IMR-90 (cell line): ENCODE measurements around the gene GPC6.

Experiments used
- BHLHE40 ChIP-seq: fragments of 150-350 bp; IDR thresholded peaks from 2 replicates; pipeline ENCODE4 v1.6.1; 2016; ENCODE audit warnings: mild to moderate bottlenecking, low read depth, low read length
- CEBPB ChIP-seq: IDR thresholded peaks from 2 replicates; pipeline ENCODE4 v1.6.1; 2012; ENCODE audit warnings: low read depth, low read length, improper control_type of control experiment
- CHD1 ChIP-seq: IDR thresholded peaks from 2 replicates; pipeline ENCODE4 v1.6.1; 2012; ENCODE audit warnings: low read depth, low read length, improper control_type of control experiment
- FOS ChIP-seq: fragments of 150-350 bp; IDR thresholded peaks from 2 replicates; pipeline ENCODE4 v1.6.1; 2016; ENCODE audit warnings: low read depth, low read length
- MAFK ChIP-seq: IDR thresholded peaks from 2 replicates; pipeline ENCODE4 v1.6.1; 2012; ENCODE audit warnings: low read depth, low read length, improper control_type of control experiment
- MAZ ChIP-seq: IDR thresholded peaks from 2 replicates; pipeline ENCODE4 v1.6.1; 2012; ENCODE audit warnings: low read depth, mild to moderate bottlenecking, low read length, improper control_type of control experiment, moderate library complexity, borderline replicate concordance
- MXI1 ChIP-seq: IDR thresholded peaks from 2 replicates; pipeline ENCODE4 v1.6.1; 2012; ENCODE audit warnings: low read depth, mild to moderate bottlenecking, low read length, moderate library complexity, borderline replicate concordance
- NFE2L2 ChIP-seq: fragments of 150-350 bp; IDR thresholded peaks from 2 replicates; pipeline ENCODE4 v1.6.1; 2016; ENCODE audit warnings: low read depth, mild to moderate bottlenecking, low read length
- POLR2A ChIP-seq: IDR thresholded peaks from 2 replicates; pipeline ENCODE4 v1.6.1; 2012; ENCODE audit warnings: mild to moderate bottlenecking, low read depth, low read length
- RAD21 ChIP-seq: IDR thresholded peaks from 2 replicates; pipeline ENCODE4 v1.6.1; 2012; ENCODE audit warnings: low read length, improper control_type of control experiment
- RCOR1 ChIP-seq: IDR thresholded peaks from 2 replicates; pipeline ENCODE4 v1.6.1; 2012; ENCODE audit warnings: mild to moderate bottlenecking, low read length, improper control_type of control experiment; ENCODE audit not compliant: insufficient replicate concordance
- RFX5 ChIP-seq: IDR thresholded peaks from 2 replicates; pipeline ENCODE4 v1.8.0; 2012; ENCODE audit warnings: low read depth, mild to moderate bottlenecking, low read length, moderate library complexity
- TF ChIP-seq, protein P1 (sequence below): fragments of 150-350 bp; IDR thresholded peaks from 2 replicates; pipeline ENCODE4 v1.6.1; 2017; ENCODE audit warnings: mild to moderate bottlenecking, antibody characterized with exemption, low read length, low read depth
- TF ChIP-seq, protein P2 (sequence below): conservative IDR thresholded peaks from 2 replicates; pipeline ENCODE4 v1.5.1; 2012; ENCODE audit warnings: mild to moderate bottlenecking, low read depth, low read length, improper control_type of control experiment

DNA sequence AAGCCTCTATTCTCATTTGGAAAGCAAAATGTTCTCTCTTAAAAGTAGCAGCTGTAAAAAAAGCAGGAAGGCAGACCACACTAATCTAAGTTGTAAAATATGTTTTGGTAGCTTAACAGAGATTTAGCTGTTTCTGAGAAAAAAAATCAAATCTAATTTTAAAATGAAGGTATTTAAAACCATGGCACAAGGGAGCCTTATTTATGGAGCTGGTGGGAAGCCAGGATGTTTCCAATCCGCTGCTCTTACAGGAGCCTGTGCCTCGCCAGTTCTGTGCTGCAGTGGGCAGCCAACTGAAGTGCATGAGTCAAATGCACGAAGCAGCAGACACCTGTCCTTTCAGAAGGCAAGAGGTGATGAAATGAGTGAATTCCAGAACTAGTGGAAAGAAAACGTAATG lies 28.2 kb downstream of the GPC6 start:
- no peak for TF ChIP-seq RCOR1
- TF ChIP-seq, protein P1, sequence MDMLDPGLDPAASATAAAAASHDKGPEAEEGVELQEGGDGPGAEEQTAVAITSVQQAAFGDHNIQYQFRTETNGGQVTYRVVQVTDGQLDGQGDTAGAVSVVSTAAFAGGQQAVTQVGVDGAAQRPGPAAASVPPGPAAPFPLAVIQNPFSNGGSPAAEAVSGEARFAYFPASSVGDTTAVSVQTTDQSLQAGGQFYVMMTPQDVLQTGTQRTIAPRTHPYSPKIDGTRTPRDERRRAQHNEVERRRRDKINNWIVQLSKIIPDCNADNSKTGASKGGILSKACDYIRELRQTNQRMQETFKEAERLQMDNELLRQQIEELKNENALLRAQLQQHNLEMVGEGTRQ: no peak
- no peak for TF ChIP-seq BHLHE40
- no peak for TF ChIP-seq POLR2A
- no peak for TF ChIP-seq RFX5
- TF ChIP-seq, protein P2, sequence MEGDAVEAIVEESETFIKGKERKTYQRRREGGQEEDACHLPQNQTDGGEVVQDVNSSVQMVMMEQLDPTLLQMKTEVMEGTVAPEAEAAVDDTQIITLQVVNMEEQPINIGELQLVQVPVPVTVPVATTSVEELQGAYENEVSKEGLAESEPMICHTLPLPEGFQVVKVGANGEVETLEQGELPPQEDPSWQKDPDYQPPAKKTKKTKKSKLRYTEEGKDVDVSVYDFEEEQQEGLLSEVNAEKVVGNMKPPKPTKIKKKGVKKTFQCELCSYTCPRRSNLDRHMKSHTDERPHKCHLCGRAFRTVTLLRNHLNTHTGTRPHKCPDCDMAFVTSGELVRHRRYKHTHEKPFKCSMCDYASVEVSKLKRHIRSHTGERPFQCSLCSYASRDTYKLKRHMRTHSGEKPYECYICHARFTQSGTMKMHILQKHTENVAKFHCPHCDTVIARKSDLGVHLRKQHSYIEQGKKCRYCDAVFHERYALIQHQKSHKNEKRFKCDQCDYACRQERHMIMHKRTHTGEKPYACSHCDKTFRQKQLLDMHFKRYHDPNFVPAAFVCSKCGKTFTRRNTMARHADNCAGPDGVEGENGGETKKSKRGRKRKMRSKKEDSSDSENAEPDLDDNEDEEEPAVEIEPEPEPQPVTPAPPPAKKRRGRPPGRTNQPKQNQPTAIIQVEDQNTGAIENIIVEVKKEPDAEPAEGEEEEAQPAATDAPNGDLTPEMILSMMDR: no peak
- TF ChIP-seq MAFK: no peak
- no peak for TF ChIP-seq CHD1
- no peak for TF ChIP-seq MXI1
- no peak for TF ChIP-seq FOS
- TF ChIP-seq RAD21: no peak
- TF ChIP-seq MAZ: no peak
- TF ChIP-seq CEBPB: no peak
- no peak for TF ChIP-seq NFE2L2
